GM12801 (cell line): ENCODE measurements around the gene GRID2.

Experiments
- CTCF ChIP-seq: IDR thresholded peaks from one replicate; pipeline ENCODE4 v1.5.1; 2011; ENCODE audit warnings: control low read depth; ENCODE audit not compliant: insufficient read length; ENCODE audit errors: extremely low read depth

Gene GRID2

GRCh38 chr4:92346289-92346688 lies 42.5 kb downstream of the GRID2 start:
- TF ChIP-seq CTCF, result no peak

- no peak for TF ChIP-seq CTCF
Observed at GRCh38 chr4:92357966-92358365, 54.2 kb downstream of the GRID2 start.

GRCh38 chr4:92359491-92359890 lies 55.7 kb downstream of the GRID2 start:
- TF ChIP-seq CTCF, result no peak

GRCh38 chr4:92362028-92362427 lies 58.3 kb downstream of the GRID2 start:
- TF ChIP-seq CTCF, result no peak

GRCh38 chr4:92368653-92369052 lies 64.9 kb downstream of the GRID2 start:
- TF ChIP-seq CTCF, result no peak

- no peak for TF ChIP-seq CTCF
Observed at GRCh38 chr4:92381616-92382015, 77.8 kb downstream of the GRID2 start.

GRCh38 chr4:92382128-92382527 lies 78.4 kb downstream of the GRID2 start:
- no peak for TF ChIP-seq CTCF

GRCh38 chr4:92387459-92388069 lies 83.8 kb downstream of the GRID2 start:
- no peak for TF ChIP-seq CTCF
